GM23338 (cell line): ENCODE measurements around the gene FAN1. TPM values are rescaled to one million over a fixed set of nuclear protein-coding genes. Genes with fewer than 3 reads are reported as not detected.

ENCODE experiments used
- ATAC-seq: fragments of 200-7000 bp; cut with Tn5 transposase; 3 replicates; pipeline ENCODE4 v1.9.1; 2020
- DNase-seq: peaks from one replicate; pipeline ENCODE4 v3.0.0-alpha.2; 2015; ENCODE audit warnings: low spot score
- H2AFZ ChIP-seq: fragments of 200-600 bp; sonication (generic); 2 replicates; pipeline ENCODE4 v1.8.0; 2016; ENCODE audit warnings: antibody characterized with exemption, mild to moderate bottlenecking, moderate library complexity
- H3F3A ChIP-seq: fragments of 200-600 bp; sonication (generic); replicated peaks from 2 replicates; pipeline ENCODE4 v1.8.0; 2017; ENCODE audit warnings: antibody characterized with exemption, mixed run types, low read depth
- H3K27ac ChIP-seq: fragments of 200-600 bp; sonication (generic); 2 replicates; pipeline ENCODE4 v1.6.1; 2016; ENCODE audit warnings: low read depth
- H3K27me3 ChIP-seq: fragments of 200-600 bp; sonication (generic); 2 replicates; pipeline ENCODE4 v1.8.0; 2016; ENCODE audit warnings: mild to moderate bottlenecking, mixed run types, moderate library complexity; ENCODE audit not compliant: insufficient read depth
- H3K36me3 ChIP-seq: fragments of 200-600 bp; sonication (generic); 2 replicates; pipeline ENCODE4 v1.8.0; 2016; ENCODE audit warnings: mild to moderate bottlenecking; ENCODE audit not compliant: insufficient read depth
- H3K4me1 ChIP-seq: fragments of 200-600 bp; sonication (generic); 2 replicates; pipeline ENCODE4 v1.8.0; 2016; ENCODE audit warnings: mild to moderate bottlenecking, moderate library complexity; ENCODE audit not compliant: insufficient read depth
- H3K4me2 ChIP-seq: fragments of 200-600 bp; sonication (generic); 2 replicates; pipeline ENCODE4 v1.7.1; 2017; ENCODE audit warnings: mixed run types
- H3K4me3 ChIP-seq: fragments of 200-600 bp; sonication (generic); 2 replicates; pipeline ENCODE4 v1.6.1; 2016; ENCODE audit warnings: mixed run types
- H3K79me2 ChIP-seq: fragments of 200-600 bp; sonication (generic); replicated peaks from 2 replicates; pipeline ENCODE4 v1.8.0; 2017; ENCODE audit warnings: mild to moderate bottlenecking; ENCODE audit not compliant: insufficient read depth
- H3K9me2 ChIP-seq: fragments of 200-600 bp; sonication (generic); 2 replicates; pipeline ENCODE4 v1.8.0; 2017; ENCODE audit not compliant: insufficient read depth
- H4K20me1 ChIP-seq: fragments of 200-600 bp; sonication (generic); replicated peaks from 2 replicates; pipeline ENCODE4 v1.8.0; 2017; ENCODE audit warnings: mild to moderate bottlenecking; ENCODE audit not compliant: insufficient read depth
- H3K27ac Mint-ChIP-seq: 2 replicates; pipeline ENCODE4 v1.8.0; 2020; ENCODE audit warnings: inconsistent platforms, mild to moderate bottlenecking, moderate library complexity, mixed read lengths
- H3K27me3 Mint-ChIP-seq: 3 replicates; pipeline ENCODE4 v1.8.0; 2022; ENCODE audit warnings: low read depth, mild to moderate bottlenecking, moderate library complexity, mixed read lengths, inconsistent platforms; ENCODE audit not compliant: insufficient read depth, poor library complexity
- H3K36me3 Mint-ChIP-seq: 3 replicates; pipeline ENCODE4 v1.8.0; 2021; ENCODE audit warnings: low read depth, mild to moderate bottlenecking, inconsistent platforms, moderate library complexity, mixed read lengths
- H3K4me1 Mint-ChIP-seq: 3 replicates; pipeline ENCODE4 v1.8.0; 2020; ENCODE audit warnings: mild to moderate bottlenecking, inconsistent platforms, mixed read lengths
- H3K4me3 Mint-ChIP-seq: 3 replicates; pipeline ENCODE4 v1.8.0; 2021; ENCODE audit warnings: moderate library complexity, mild to moderate bottlenecking, inconsistent platforms, mixed read lengths
- H3K9me3 Mint-ChIP-seq: 3 replicates; pipeline ENCODE4 v1.8.0; 2020; ENCODE audit warnings: moderate library complexity, mild to moderate bottlenecking, inconsistent platforms, mixed read lengths
- CREB1 ChIP-seq: fragments of 250-450 bp; sonication (Bioruptor Pico); IDR thresholded peaks from 2 replicates; pipeline ENCODE4 v1.5.0; 2020; ENCODE audit warnings: low read depth, mild to moderate bottlenecking, moderate library complexity
- CTCF ChIP-seq, 2 experiments: fragments of 200-600 bp in 1 of 2; sonication (generic) in 1 of 2; conservative IDR thresholded peaks; 2 replicates each; pipeline versions ENCODE4 v1.5.1 to v1.6.1; 2016 to 2017; ENCODE audit warnings: antibody characterized with exemption in 2 of 2, low read depth in 2 of 2, mild to moderate bottlenecking in 2 of 2, moderate library complexity in 1 of 2
- ETS1 ChIP-seq: IDR thresholded peaks from 2 replicates; pipeline ENCODE4 v1.6.1; 2016; ENCODE audit warnings: antibody characterized with exemption
- JUNB ChIP-seq: IDR thresholded peaks from one replicate; pipeline ENCODE4 v1.6.1; 2016; ENCODE audit warnings: antibody characterized with exemption; ENCODE audit not compliant: unreplicated experiment
- POLR2AphosphoS5 ChIP-seq: IDR thresholded peaks from 2 replicates; pipeline ENCODE4 v1.6.1; 2016; ENCODE audit warnings: antibody characterized with exemption, low read depth
- REST ChIP-seq: IDR thresholded peaks from one replicate; pipeline ENCODE4 v1.6.1; 2018; ENCODE audit warnings: antibody characterized with exemption; ENCODE audit not compliant: unreplicated experiment
- STAT1 ChIP-seq: IDR thresholded peaks from one replicate; pipeline ENCODE4 v1.6.1; 2016; ENCODE audit warnings: antibody characterized with exemption; ENCODE audit not compliant: unreplicated experiment
- ZNF114 ChIP-seq: fragments of 250-450 bp; sonication (Bioruptor Pico); IDR thresholded peaks from 2 replicates; pipeline ENCODE4 v1.5.0; 2020; ENCODE audit warnings: mild to moderate bottlenecking, moderate library complexity
- ZNF331 ChIP-seq: fragments of 250-450 bp; sonication (Bioruptor Pico); IDR thresholded peaks from 2 replicates; pipeline ENCODE4 v1.5.0; 2020; ENCODE audit warnings: low read depth, mild to moderate bottlenecking, moderate library complexity
- polyA plus RNA-seq: library from polyadenylated mRNA; unstranded; fragments of >200 nt; fragmentation: Nextera tagmentation; extraction: Ambion mirVana; gene quantifications from 2 replicates; pipeline ENCODE4 v1.2.1, GENCODE V29; 2016
- total RNA-seq: library from RNA; depleted of rRNA; stranded (reverse); fragments of >200 nt; shearing (Covaris generic); gene quantifications from 2 replicates; pipeline ENCODE4 v1.2.3, GENCODE V29; 2014

The FAN1 gene
- total and polyA plus RNA-seq, 2 experiments from 2014 or later = 9.1 to 29.2 TPM

GRCh38 chr15:30953731-30954378, 50.1 kb downstream of the FAN1 start (continued):
- TF ChIP-seq CTCF (conservative IDR thresholded peaks at IDR 0.05; ENCODE audit: low read depth in 2 of 2) = no peak
- no peak for TF ChIP-seq CREB1
- no peak for TF ChIP-seq JUNB
- TF ChIP-seq ETS1 = no peak
- no peak for TF ChIP-seq REST

GRCh38 chr15:30954674-30955073, 51.0 kb downstream of the FAN1 start:
- Histone ChIP-seq H3K9me2 (no peaks in the 10 kb centered on the region), H4K20me1 (no peaks in the 10 kb centered on the region), H3K27ac (no peak overlapping the region), H3K27me3 (no peaks in the 10 kb centered on the region), H3F3A (no peaks in the 10 kb centered on the region), H3K4me1 (no peaks in the 10 kb centered on the region), H2AFZ (no peak overlapping the region), H3K36me3 (peaks cover 15% of the 10 kb centered on the region), H3K79me2 (no peaks in the 10 kb centered on the region), H3K4me3 (no peak overlapping the region), H3K4me2 (no peak overlapping the region)
- DNase-seq (no peak), ATAC-seq (no peak)
- peaks cover 59% of the 10 kb centered on the region for H3K36me3 Mint-ChIP-seq
- TF ChIP-seq ZNF331 (CRISPR knock-in tag) = no peak
- no peak for TF ChIP-seq STAT1
- TF ChIP-seq ZNF114 (CRISPR knock-in tag) = no peak
- TF ChIP-seq JUNB = no peak
- no peak for TF ChIP-seq POLR2AphosphoS5
- H3K4me1 Mint-ChIP-seq = peaks cover 6% of the 10 kb centered on the region; the same call in 2 of the 3 replicates
- H3K27me3 Mint-ChIP-seq = peaks cover 8% of the 10 kb centered on the region
- no peak overlapping the region for H3K4me3 Mint-ChIP-seq
- H3K9me3 Mint-ChIP-seq = no peaks in the 10 kb centered on the region; the same call in 2 of the 3 replicates
- H3K27ac Mint-ChIP-seq = no peak overlapping the region
